ENCODE results near the gene KCNE4. TPM values are rescaled to one million over a fixed set of nuclear protein-coding genes. Genes with fewer than 3 reads are reported as not detected.

KCNE4 gene
- total and polyA plus RNA-seq, 8 donors, result 0.75 to 25.2 (median 2.2) TPM

DNA sequence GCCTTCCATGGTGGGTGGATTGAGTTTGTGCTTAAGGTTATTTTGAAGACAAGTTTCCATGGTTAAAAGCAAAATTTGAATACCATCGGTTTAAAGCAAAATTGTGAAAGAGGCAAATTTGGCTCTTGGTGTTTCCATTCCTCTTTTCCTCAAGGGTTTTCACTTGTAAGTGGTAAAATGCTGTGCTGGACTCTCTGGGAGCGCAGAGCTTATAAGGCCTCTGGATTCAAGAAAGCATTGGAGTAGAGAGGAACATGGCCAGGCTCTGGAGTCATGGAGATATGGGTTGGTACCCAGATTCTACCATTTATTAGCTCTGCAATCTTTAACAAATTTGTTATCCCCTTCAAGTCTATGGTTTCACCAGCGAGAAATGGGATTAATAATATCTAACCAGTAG is 17.5 kb downstream of the KCNE4 start:
- WGBS, 2 donors, result 89% methylated on average over 3 of the region's 3 CpGs
- H3K27ac ChIP-seq, result no peak overlapping the region
- FAIRE-seq (no peak), DNase-seq (no peak), ATAC-seq (no peak)
- H3K27me3 ChIP-seq, result no peaks in the 10 kb centered on the region
- no peaks in the 10 kb centered on the region for H3K9me3 ChIP-seq
- TF ChIP-seq, protein P1, sequence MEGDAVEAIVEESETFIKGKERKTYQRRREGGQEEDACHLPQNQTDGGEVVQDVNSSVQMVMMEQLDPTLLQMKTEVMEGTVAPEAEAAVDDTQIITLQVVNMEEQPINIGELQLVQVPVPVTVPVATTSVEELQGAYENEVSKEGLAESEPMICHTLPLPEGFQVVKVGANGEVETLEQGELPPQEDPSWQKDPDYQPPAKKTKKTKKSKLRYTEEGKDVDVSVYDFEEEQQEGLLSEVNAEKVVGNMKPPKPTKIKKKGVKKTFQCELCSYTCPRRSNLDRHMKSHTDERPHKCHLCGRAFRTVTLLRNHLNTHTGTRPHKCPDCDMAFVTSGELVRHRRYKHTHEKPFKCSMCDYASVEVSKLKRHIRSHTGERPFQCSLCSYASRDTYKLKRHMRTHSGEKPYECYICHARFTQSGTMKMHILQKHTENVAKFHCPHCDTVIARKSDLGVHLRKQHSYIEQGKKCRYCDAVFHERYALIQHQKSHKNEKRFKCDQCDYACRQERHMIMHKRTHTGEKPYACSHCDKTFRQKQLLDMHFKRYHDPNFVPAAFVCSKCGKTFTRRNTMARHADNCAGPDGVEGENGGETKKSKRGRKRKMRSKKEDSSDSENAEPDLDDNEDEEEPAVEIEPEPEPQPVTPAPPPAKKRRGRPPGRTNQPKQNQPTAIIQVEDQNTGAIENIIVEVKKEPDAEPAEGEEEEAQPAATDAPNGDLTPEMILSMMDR (IDR thresholded peaks at IDR 0.05), result no peak
- no peak overlapping the region for H3K4me3 ChIP-seq
- H3K4me1 ChIP-seq, result no peaks in the 10 kb centered on the region
- no peaks in the 10 kb centered on the region for H3K36me3 ChIP-seq
- intact Hi-C loops (cut with DNase I), result no loop called here

- no peak overlapping the region for H3K4me3 ChIP-seq
- ATAC-seq (no peak), DNase-seq (no peak), FAIRE-seq (no peak)
- H3K36me3 ChIP-seq, result no peaks in the 10 kb centered on the region
- no peaks in the 10 kb centered on the region for H3K9me3 ChIP-seq
- H3K4me1 ChIP-seq, result no peaks in the 10 kb centered on the region
- intact Hi-C loops (cut with DNase I), result no loop called here
- TF ChIP-seq, protein P1 (IDR thresholded peaks at IDR 0.05), result no peak
- no peaks in the 10 kb centered on the region for H3K27me3 ChIP-seq
- WGBS, 2 donors, result 86 to 88% methylated on average over 1 of the region's 1 CpG
- no peak overlapping the region for H3K27ac ChIP-seq
Measured at GRCh38 chr2:223069988-223070387, 18.0 kb downstream of the KCNE4 start.

DNA sequence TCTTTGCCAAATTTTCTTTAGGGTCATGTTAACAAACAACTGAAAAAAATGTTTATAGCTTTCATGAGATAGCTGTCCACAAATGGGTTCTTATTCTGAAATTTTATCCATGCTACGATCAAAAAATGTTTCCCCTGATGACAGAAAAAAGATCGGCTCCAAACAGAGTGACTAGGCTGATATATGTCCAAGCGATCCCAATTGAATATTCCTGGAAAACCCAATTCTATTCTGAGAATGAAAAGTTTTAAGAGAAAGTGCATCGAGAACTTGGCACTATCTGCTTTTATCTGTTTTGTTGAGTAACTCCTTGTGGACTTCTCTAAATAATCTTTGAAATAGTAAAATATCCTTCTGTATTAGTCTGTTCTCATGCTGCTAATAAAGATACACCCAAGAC is 19.1 kb downstream of the KCNE4 start:
- no peak overlapping the region for H3K27ac ChIP-seq
- ATAC-seq, result no peak
- H3K27me3 ChIP-seq, result no peaks in the 10 kb centered on the region
- H3K9me3 ChIP-seq, result no peaks in the 10 kb centered on the region
- WGBS, 2 donors, result 85 to 95% methylated on average over 4 of the region's 4 CpGs
- H3K4me3 ChIP-seq, result no peak overlapping the region
- TF ChIP-seq, protein P1 (IDR thresholded peaks at IDR 0.05), result no peak
- no peak for DNase-seq
- intact Hi-C loops (cut with DNase I), result no loop called here
- H3K36me3 ChIP-seq, result no peaks in the 10 kb centered on the region
- no peak for FAIRE-seq
- no peaks in the 10 kb centered on the region for H3K4me1 ChIP-seq

GRCh38 chr2:223072826-223073225 is 20.8 kb downstream of the KCNE4 start:
- intact Hi-C loops (cut with DNase I), result no loop called here
- no peak overlapping the region for H3K4me3 ChIP-seq
- H3K27me3 ChIP-seq, result no peaks in the 10 kb centered on the region
- TF ChIP-seq, protein P1 (IDR thresholded peaks at IDR 0.05), result no peak
- WGBS, 2 donors, result 88 to 90% methylated on average over 3 of the region's 3 CpGs
- no peaks in the 10 kb centered on the region for H3K36me3 ChIP-seq
- H3K27ac ChIP-seq, result no peak overlapping the region
- no peak for ATAC-seq
- no peak for FAIRE-seq
- H3K9me3 ChIP-seq, result no peaks in the 10 kb centered on the region
- no peaks in the 10 kb centered on the region for H3K4me1 ChIP-seq
- DNase-seq, result no peak

DNA sequence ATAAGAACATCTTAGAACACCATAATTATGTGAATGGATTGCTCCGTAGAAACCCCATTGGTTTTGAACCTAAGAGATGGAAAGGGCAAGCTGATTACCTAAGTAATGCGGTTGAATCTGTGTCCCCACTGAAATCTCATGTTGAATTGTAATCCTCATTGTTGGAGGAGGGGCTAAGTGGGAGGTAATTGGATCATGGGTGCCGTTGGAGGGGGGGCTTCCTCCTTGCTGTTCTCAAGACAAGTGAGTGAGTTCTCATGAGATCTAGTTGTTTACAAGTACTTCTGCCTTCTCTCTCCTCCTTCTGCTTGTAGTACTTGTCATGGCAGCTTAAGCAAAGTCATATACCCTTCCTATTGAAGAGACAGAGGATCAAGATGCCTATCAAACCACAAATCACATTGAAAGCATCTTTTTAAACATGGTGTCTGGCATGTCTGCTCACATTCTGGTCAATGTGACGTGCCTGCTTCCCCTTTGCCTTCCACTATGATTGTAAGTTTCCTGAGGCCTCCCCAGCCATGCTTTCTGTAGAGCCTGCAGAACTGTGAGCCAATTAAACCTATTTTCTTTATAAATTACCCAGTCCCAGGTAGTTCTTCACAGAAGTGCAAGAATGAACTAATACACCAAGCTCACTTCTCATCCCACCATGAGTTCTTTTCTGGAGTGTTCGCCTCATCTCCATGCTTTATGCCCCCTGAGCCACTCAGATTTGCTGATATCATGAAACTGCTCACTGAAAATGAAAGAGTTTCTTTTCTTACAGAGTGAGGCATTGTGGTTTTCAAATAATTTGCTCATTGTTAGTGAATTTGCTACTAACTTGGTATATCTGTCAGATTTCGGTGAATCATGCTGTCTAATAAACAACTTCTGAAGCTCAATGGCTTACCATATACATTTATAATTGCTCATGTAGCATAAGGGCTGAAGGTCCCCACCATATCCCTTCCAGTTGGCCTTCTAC is 23.6 kb downstream of the KCNE4 start:
- Histone ChIP-seq H3K9me3 (no peaks in the 10 kb centered on the region), H3K27me3 (no peaks in the 10 kb centered on the region), H3K36me3 (no peaks in the 10 kb centered on the region), H3K4me3 (no peak overlapping the region), H3K27ac (no peak overlapping the region), H3K4me1 (no peaks in the 10 kb centered on the region)
- ATAC-seq (no peak), DNase-seq (no peak), FAIRE-seq (no peak)
- TF ChIP-seq, protein P1 (IDR thresholded peaks at IDR 0.05), result no peak
- intact Hi-C loops (cut with DNase I), result no loop called here
- 75 to 78% methylated on average over 6 of the region's 6 CpGs for WGBS, 2 donors
